ENCODE data around the gene TFDP3.

The TFDP3 gene

DNA sequence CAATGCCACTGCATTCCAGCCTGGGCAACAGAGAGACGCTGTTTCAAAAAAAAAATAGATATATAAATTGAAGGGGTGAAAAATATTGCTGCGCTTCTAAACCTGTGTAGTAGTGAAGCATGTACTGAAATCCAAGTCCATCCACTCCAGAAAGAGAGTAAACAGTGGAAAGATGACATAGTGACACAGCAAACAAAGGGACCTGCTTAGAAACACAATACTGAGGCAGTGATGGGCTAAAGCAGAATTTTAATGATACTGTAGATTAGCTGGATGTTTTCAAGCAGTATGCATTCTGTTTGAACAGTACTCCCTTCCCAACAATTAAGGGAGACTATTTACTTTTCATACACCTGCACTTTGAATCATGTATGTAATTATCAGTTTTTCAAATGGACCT lies 42.5 kb downstream of the TFDP3 start:
- Histone ChIP-seq H3K36me3 (no peaks in the 10 kb centered on the region), H3K27me3 (no peaks in the 10 kb centered on the region)
- TF ChIP-seq, protein P1, sequence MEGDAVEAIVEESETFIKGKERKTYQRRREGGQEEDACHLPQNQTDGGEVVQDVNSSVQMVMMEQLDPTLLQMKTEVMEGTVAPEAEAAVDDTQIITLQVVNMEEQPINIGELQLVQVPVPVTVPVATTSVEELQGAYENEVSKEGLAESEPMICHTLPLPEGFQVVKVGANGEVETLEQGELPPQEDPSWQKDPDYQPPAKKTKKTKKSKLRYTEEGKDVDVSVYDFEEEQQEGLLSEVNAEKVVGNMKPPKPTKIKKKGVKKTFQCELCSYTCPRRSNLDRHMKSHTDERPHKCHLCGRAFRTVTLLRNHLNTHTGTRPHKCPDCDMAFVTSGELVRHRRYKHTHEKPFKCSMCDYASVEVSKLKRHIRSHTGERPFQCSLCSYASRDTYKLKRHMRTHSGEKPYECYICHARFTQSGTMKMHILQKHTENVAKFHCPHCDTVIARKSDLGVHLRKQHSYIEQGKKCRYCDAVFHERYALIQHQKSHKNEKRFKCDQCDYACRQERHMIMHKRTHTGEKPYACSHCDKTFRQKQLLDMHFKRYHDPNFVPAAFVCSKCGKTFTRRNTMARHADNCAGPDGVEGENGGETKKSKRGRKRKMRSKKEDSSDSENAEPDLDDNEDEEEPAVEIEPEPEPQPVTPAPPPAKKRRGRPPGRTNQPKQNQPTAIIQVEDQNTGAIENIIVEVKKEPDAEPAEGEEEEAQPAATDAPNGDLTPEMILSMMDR (IDR thresholded peaks at IDR 0.05) = no peak

DNA sequence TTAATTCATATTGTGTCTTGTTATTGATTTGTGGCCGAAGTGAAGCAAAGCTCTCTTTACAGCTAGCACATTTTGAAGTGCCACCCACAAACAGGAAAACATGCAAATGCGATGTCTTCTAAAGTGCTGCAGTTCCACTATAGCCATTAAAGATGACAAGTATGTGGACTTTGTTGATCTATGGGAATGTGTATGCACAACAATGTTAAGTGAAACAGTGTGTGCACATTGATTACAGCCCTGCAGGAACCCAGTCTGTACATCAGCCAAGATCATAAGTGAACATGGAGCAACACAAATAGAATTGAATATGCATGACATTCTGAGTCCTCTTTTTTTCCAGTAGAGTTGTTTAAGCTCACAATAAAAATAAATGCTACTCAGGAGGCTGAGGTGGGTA lies 43.0 kb downstream of the TFDP3 start:
- no peak overlapping the region for H3K4me3 ChIP-seq (ENCODE audit: low read depth in 1 of 2, low read length in 1 of 2)
- H3K4me1 ChIP-seq (ENCODE audit: control insufficient read depth in 1 of 2, insufficient read depth in 1 of 2, low read depth in 1 of 2, low read length in 1 of 2) = no peaks in the 10 kb centered on the region
- H3K27ac ChIP-seq = no peak overlapping the region
- TF ChIP-seq, protein P1 (IDR thresholded peaks at IDR 0.05) = no peak
- no peaks in the 10 kb centered on the region for H3K9me3 ChIP-seq
- H3K36me3 ChIP-seq = no peaks in the 10 kb centered on the region
- H3K27me3 ChIP-seq = no peaks in the 10 kb centered on the region

More for the DNA sequence above, 42.5 kb downstream of the TFDP3 start:
- no peaks in the 10 kb centered on the region for H3K9me3 ChIP-seq
- no peaks in the 10 kb centered on the region for H3K4me1 ChIP-seq (ENCODE audit: control insufficient read depth in 1 of 2, insufficient read depth in 1 of 2, low read depth in 1 of 2, low read length in 1 of 2)
- no peak overlapping the region for H3K4me3 ChIP-seq (ENCODE audit: low read depth in 1 of 2, low read length in 1 of 2)
- no peak overlapping the region for H3K27ac ChIP-seq

DNA sequence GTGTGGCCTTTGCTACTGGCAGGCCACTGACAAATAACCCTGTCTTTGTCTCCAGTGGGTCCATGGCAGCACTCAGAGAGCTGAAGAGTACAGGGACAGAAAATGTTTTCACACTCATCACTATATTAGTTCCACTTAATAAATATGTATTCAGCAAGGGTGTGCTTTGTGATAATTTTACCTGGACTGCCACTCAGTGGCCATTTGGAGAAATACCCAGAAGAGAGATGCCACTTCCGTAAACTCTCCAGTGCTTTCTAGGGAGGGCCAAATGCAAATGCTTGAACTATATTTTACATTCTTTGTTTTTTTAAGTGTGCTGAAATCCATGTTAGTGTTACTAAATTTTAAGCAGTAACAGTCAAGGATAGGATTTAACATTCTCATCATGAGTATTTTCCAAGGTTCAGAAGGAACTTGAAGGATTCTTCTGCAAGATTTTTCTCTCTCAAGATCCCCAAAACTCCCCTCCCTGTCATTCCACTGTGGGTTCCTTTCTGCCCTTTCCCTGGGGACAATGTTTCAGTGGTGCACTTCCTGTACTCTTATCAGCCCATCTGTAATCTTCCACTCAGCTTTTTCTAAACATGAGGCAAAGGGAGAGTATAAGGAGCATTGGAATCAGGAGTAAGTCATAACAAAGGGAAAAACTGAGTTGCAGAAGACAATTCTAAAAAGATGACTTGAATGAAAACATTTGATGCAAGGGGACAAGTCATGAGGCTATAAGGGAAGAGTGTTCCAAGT lies 46.0 kb downstream of the TFDP3 start:
- H3K9me3 ChIP-seq = no peaks in the 10 kb centered on the region
- H3K36me3 ChIP-seq = no peaks in the 10 kb centered on the region
- H3K27me3 ChIP-seq = no peaks in the 10 kb centered on the region
- H3K4me1 ChIP-seq (ENCODE audit: control insufficient read depth in 1 of 2, insufficient read depth in 1 of 2, low read depth in 1 of 2, low read length in 1 of 2) = no peaks in the 10 kb centered on the region
- no peak overlapping the region for H3K4me3 ChIP-seq (ENCODE audit: low read depth in 1 of 2, low read length in 1 of 2)
- no peak overlapping the region for H3K27ac ChIP-seq
- TF ChIP-seq, protein P1 (IDR thresholded peaks at IDR 0.05) = no peak
